GM18867 (cell line): ENCODE results near the gene CCDC158.
"Not testable (repeated sequence)": the region's sequence is repeated elsewhere in the genome, so short reads cannot be mapped to it uniquely, and the experiment has no call there.

Experiments used
- ATAC-seq: cut with Tn5 transposase; IDR thresholded peaks from one replicate; pipeline ENCODE4 v1.9.1; 2021; ENCODE audit warnings: mild to moderate bottlenecking, moderate library complexity; ENCODE audit not compliant: unreplicated experiment

CCDC158 gene

DNA sequence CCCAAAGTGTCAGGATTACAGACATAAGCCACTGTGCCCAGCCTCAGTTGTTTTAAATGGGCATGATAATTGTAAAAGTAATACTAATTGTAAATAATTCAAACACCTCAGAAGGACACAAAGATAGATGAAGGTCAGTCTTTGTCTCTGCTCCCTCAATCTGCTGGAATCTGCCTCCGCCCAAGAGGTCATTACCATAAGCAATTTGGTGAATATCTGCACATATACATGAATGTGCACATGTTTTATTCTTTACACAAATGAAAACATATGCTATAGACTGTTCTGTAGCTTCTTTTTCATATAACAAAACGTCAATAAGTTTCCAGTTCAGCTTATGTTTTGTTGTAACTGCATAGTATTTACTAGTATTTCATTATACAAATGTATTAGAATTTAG is 107.4 kb downstream of the CCDC158 start:
- ATAC-seq = no peak

DNA sequence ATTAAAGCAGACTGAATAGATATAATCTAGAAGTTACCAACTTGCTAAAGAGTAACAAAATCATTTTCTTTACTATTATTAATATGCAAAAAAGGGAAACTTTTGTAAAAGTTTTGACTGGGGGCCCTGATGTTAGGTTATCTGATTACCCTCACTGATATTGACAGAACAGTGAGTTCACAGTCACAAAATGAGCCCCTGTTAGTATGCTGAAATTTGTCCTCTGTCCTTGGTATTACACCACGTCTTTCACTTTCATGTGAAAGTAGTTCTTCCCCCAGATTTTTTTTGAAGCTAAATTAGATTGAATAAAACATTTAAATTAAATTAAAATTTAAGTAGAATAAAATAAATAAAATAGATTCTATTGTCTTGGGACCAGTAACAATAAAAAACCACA is 108.5 kb downstream of the CCDC158 start:
- no peak for ATAC-seq

DNA sequence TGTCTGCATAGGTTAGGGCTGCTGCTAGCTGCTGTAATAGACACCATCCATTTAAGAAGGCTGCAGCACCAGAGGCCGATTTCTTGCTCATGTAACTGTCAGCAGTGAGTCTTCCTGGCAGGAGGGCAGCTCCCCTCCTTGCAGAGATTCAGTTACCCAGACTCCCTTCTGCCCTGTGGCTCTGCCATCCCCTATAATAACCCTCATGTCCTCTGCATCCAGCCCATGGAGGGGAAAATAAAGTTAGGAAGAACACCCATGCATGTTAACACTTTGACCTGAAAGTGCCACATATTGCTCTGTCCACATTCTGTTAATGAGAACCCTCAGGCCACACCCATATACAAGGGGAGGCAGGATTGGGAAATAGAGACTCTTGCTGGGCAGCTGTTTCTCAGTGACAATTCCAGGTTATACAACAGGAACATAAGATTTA is 109.0 kb downstream of the CCDC158 start:
- no peak for ATAC-seq

DNA sequence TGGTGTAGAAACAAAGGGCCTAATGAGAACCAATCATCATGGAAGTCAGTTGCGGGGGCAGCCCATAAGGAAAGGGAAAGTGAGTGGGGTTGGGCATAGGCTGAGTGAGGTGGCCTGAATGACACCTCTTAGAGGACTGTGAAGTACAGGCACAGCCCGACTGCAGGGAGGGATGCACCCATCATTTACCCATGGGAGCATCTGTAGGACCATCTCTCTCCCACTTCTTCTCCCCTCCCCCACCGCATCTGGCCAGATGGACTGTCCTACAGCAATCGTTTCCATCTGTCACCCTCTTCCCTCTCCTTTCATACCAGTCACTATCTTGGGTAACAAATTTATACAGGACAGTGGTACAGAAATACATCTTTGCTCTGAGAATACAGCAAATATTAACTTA is 110.3 kb downstream of the CCDC158 start:
- no peak for ATAC-seq

DNA sequence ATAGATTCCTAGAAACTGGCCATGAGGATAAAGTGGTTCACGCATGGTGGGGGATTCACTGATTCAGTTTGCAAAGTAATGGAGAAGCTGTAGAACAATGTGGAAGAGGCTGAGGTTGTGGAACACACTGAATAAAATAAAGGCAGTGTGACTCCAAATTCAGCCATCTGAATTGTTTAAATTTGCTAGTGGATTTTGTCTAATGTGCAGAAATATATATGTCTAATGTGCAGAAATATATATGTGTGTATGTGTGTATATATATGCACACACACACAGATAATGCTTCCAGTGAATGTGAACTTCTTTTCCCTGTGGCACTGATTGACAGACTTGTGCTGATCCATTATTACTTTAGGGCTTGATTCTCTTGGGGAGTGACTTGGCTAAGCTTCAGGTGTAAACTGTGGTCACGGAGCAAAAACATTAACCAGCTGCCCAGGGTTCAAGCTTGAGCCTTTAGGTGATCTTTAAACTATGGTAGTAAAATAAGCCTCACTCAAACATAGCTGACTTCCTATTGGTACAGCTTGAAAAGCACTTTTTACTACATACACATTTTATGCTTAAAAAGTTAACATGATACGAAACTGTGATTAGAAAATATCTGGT is 110.9 kb downstream of the CCDC158 start:
- ATAC-seq = no peak

DNA sequence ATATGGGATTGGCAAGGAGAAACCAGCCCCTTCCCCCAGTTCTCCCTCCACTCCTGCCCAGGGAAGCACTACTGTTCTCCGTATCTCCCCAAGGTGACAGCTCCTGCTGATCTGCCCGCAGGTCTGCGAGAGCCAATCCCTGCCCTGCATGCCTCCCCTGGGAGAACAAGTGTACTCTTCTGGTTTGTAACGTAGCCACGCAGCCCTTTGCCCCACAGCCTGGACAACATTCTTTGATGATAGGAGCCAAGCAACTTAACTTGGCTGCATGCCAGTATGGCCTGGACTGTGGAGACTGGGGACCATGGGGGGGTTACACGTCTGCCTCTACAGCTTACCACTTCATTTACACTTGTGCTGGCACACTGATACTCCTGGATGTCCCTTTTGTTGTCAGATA is 112.4 kb downstream of the CCDC158 start:
- no peak for ATAC-seq

DNA sequence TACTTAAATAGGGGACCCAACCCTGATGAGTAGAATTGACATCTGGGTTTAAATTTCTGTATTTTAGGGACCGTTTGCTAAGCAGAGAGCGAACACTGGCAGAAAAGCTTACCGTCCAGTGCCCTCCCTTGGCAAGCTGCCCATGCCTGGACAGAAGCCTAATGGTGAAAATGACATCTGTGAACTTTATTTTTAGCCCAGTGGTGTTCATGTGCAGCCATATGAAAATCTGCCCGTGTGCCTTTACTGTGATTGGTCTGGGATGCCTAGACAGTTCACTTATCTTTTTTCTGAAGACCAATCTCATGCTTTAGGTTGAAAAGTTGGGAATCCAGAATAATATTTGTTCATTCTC is 113.3 kb downstream of the CCDC158 start:
- ATAC-seq = no peak

DNA sequence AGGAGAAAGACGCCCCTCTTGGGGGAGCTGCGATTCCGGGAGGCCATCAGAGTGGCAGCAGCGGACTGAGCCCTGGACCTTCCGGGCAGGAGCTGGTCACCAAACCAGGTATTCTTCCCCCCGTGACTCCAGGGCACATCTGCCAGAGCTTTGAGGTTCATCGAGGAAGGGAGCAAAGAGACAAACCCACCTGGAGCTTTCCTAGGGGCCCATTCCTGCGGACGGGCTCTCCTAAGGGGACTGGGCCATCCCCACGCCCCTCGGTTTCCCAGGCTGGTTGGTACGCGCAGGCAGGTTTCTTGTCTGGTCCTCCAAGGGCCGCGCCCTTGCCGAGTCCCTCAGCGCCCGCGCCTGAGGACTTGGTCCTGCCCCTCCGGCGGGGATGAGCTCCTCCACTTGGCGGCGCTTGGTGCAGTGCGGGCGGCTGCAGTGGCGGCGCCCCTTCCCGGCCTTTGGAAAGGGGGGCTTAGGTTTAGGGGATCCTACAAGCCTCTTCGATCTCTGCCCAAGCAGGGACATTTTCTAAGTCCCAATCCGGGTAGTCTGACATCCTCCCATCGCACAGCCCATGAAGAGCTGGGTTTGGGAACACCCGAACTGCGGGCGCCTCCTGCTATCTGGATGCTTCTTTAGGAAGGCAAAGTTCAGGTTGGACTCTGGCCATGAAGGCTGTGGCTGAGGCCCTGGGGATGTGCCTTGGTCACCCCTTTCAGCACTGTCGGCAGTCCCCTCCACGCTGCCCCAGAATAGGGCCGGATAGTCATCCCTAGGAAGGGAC is 113.9 kb downstream of the CCDC158 start:
- ATAC-seq = no peak

DNA sequence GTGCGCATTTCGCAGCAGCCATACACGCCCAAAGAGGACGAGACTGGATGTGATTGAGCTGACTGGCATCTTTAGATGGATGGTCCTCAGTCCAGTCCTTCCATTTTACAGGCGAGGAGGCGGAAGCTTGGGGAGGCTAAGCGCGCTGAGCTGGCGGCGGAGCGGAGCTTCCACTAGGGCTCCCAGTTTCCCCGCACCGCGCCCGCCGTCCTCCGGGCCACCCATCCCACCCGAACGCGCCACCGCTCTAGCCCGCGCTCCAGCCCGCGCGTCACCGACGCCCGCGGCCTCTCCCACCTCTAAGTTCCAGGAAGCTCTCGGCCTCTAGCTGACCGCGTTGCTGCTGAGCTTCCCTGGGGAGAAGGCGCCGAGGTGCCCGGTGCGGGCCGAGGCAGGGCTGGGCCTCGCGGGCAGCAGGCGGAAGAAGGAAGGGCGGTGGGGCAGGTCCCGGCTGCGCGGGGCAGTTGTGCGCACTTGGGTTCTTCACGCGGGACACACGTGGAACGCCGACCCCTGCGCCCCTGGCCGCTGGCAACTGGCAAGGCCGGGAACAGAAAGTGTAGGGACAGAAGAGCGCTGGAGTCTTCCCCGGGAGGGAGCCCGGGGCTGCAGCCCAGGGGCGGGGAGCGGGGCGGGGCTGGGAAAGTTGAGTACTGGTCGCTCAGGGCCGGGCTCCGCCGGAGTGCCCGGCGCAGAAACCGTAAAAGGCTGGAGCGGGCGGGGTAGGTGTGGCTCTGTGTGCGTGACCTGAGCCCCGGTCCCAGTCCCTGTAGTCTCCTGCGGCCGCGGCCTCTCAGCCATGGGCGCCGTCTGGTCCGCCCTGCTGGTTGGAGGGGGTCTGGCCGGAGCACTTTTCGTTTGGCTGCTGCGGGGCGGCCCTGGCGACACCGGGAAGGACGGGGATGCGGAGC is 114.7 kb downstream of the CCDC158 start, which contains the start of gene STBD1:
STBD1 (plus strand) TSS at position 763 of the 911 bp plus-strand sequence; CDS start at position 800, 37 bp downstream.
- ATAC-seq = no peak

DNA sequence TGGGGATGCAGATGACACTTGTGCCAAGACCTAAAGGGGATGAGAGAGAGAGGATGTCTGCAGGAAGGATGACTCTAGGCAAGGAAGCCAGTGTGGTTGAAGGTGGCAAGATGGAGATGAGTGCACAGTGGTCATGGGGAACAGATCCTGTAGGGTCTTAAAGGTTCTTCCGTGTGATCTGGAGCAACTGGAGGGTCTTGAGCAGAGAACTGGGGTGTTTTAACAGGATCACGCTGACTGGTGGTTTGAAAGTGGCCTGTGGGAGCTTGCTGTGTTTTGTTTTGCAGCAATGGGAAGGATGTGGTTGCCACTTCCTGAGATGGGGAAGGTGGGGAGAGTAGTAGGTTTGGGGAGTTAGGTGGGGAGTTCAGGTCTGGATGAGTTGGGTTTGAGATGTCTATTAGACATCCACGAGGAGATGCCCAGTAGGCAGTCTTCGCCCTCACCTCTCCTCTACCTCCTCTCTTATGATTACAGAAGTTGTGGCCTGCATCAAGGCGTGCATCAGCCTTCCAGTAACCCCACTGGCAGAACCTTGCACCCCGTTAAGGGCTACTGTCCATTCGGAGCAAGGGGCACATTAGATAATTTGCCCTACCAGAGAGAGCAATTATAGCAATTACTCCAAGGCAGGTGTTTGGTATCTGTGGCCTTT is 115.8 kb downstream of the CCDC158 start:
- no peak for ATAC-seq

DNA sequence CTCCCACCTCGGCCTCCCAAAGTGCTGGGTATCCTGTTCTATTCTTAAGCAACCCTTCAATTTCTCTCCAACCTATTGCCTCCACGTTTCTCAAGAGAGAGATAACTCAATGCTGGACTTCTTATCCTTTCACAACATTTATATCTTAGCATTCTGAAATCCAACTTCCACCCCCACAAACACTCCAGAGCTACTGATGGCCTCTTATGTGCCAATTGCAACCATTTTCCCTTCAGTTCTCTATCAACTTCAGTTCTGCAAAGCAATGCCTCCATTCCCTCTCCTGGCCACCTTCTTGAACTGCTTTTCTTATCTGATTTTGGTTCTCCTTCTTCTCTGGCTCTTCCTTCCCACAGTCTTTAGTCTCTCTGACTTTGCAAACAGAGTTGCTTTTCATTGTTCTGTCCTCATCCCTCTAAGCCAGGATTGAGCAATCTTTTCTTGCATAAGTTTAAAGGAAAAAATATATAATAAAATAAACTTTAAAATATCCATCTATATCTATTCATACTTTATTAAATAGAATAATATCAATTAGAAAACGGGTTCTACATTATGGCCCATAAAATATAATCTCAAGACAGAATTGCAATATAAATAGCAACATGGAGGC is 118.0 kb downstream of the CCDC158 start:
- no peak for ATAC-seq

DNA sequence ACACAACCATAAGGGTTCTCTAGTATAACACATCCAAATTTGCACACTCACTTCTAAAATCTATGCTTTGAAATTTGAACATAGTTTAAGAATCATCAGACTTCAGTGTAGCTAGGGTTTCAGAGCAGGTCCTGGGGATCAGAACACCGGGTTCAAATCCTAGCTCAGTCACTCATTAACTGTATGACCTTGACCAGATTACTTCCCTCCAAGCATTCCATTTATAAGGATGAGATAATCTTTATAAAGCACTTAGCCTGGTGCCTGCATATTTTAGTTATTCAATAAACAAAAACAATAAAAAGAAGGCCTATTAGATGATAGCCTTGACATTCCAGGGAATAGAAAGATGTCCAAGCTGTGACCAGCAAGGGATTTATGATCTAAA is 119.2 kb downstream of the CCDC158 start:
- ATAC-seq = no peak

DNA sequence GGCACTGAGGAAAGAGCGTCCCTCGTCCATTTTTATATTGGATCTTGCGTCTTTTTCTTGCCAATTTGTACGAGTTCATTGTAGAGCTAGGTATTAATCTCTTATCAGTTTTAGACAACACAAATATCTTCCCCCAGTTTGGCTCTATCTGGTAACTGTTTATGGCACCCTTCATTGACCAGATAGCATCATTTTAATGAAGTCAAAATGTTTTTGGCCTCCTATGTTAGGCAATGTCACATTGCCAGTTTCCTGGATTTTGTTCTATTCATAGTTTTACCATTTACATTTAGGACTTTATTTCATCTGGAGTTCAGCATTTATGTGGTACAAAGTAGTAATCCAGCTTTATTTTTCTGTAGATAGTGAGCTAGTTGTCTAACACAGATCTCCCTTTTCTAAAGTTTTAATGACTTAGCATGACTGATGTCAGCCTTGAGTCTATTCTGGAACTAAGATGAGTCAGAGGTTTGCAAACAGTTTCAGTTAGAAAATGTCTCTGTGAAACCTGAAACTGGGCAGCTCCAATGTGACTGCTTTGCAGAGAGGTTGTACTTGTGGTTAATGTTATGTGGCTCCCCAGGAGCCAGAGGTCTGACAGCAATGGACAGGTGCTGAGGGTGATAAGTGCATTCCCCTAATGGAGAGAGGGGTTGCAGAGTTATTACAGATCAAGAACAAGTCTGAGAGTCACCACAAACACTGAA is 119.7 kb downstream of the CCDC158 start:
- peak; percentile 99 for ATAC-seq

DNA sequence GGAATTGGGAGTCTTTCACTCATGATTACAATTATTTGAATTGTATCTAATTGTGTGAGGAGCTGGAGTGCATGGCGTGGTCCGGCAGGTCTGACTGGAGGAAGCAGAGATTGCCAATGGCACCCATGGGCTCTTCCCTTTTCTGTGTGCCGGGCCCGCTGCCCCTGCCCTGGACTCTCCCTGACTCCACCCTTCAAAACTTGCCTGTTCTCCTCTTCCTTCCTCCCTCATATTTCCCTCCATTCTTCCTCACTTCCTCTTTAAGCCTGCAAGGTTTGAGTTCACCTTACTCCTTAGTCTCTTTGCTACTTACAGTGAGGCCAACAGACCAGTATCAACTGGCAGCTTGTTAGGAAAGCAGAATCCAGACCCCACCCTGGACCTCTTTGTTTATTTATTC is 120.9 kb downstream of the CCDC158 start:
- no peak for ATAC-seq

DNA sequence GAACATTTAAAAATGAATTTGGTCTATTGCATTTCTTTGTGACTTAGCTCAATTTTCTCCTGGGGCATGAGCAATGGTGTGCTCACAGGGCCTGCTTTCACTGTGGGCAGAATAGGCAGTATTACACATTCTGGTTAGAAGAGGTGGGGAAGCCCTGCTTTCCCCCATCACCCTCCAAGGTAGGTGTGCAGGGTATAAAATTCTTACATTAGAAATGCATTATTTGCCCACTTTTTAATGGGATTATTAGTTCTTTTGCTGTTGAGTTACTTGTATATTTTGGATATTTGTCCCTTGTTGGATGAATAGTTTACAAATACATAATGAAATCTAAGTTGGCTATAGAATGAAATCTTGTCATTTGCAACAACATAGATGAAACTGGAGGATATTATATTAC is 122.7 kb downstream of the CCDC158 start:
- no peak for ATAC-seq

DNA sequence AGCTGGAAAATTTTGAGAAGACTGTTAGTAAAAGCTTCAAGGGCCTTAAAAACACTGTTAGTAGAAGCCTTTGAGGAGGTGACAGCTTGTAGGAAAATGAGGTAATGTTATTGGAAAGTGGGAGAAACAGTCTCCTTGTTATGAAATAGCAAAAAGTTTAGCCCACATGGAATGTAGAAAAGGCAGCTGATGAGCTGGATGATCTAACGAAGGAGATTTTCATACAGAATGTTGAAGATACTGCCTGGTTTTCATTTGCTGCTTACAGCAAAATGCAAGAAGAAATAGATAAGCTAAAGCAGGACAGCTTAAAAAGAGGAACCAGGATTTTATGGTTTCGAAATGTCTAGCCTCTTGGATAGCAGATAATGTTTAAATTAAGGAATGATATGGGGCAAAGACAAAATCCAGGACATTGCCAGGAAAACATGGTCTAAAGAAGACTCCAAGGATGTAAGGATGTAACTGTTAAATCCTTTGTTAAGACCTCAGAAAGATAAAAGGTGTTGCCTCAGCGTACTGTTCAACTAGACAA is 124.6 kb downstream of the CCDC158 start:
- ATAC-seq = no peak

DNA sequence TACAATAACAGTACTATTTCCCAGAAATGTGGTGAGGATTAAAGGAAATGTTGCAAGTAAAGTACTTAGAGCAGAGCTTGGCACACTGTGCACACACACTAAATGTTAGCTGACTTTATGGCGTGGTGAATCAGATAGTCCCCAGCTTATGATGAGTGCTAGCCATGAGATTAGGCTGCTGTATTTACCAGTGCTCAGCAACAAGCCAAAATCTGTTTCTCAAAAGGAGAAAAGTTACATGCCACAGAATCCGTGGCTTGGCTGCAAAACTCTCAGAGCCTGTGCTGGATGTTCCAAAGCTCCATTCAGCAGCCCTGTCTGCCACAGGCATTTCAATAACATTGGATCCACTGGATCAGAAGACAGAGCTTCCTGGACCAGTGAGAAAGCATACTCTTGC is 127.2 kb downstream of the CCDC158 start:
- ATAC-seq = no peak

DNA sequence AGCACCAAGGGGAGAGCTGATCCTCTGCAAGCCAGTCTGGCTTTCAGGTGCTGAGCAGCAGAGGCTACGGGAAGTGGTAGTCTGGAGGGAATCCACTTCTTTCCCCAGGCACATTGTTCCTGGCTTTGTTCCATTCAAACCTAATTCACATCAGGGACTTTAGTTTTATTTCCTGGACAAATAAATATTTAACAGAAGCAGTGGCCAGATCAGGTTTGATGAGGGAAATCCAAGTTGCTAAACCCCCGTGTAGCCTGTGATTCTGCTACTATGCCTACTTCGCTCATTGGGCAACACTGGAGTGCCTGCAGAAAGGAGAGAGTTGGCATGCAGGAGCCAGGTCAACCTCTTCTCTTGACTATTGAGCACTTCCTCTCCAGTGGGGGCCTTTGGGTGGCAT is 128.2 kb downstream of the CCDC158 start:
- no peak for ATAC-seq

DNA sequence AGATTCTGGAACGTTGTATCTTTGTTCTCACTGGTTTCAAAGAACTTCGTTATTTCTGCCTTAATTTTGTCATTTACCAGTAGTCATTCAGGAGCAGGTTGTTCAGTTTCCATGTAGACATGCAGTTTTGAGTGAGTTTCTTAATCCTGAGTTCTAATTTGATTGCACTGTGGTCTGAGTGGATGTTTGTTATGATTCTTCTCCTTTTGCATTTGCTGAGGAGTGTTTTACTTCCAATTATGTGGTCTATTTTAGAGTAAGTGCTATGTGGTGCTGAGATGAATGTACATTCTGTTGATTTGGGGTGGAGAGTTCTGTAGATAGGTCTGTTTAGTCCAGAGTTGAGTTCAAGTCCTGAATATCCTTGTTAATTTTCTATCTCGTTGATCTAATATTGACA is 133.1 kb downstream of the CCDC158 start:
- not testable (repeated sequence) for ATAC-seq

DNA sequence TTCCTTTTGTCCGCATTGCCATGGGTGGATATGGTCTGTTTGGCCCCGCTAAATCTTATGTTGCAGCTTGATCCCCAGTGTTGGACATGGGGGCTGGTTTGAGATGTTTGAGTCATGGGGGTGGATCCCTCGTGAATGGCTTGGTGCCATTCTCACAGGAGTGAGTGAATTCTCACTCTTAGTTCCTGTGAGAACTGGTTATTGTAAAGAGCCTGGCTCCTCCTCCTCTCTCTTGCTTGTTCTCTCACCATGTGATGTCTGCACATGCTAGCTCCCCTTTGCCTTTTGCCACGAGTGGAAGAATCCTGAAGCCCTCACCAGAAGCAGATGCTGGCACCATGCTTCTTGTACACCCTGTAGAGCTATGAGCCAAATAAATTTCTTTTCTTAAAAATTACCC is 137.0 kb downstream of the CCDC158 start:
- ATAC-seq = no peak
